GM06990 (cell line): ENCODE measurements around the gene HCK.

Experiments used
- DNase-seq: peaks from one replicate; pipeline ENCODE4 v3.0.0-alpha.2; 2011; ENCODE audit not compliant: insufficient read length; ENCODE audit errors: extremely low read depth
- H3K27me3 ChIP-seq: replicated peaks from 2 replicates; pipeline ENCODE4 v1.6.0; 2011; ENCODE audit warnings: low read length; ENCODE audit not compliant: control insufficient read depth, insufficient read depth
- H3K36me3 ChIP-seq: 2 replicates; pipeline ENCODE4 v1.5.1; 2011; ENCODE audit warnings: low read length; ENCODE audit not compliant: control insufficient read depth, insufficient read depth
- H3K4me3 ChIP-seq: replicated peaks from 2 replicates; pipeline ENCODE4 v1.5.1; 2011; ENCODE audit warnings: low read depth, mild to moderate bottlenecking, control low read depth, low read length
- TF ChIP-seq, protein P1 (sequence below): IDR thresholded peaks from 2 replicates; pipeline ENCODE4 v1.5.1; 2011; ENCODE audit warnings: low read length, control low read depth, mild to moderate bottlenecking, inconsistent platforms; ENCODE audit not compliant: insufficient read depth, poor library complexity, severe bottlenecking

The HCK gene

DNA sequence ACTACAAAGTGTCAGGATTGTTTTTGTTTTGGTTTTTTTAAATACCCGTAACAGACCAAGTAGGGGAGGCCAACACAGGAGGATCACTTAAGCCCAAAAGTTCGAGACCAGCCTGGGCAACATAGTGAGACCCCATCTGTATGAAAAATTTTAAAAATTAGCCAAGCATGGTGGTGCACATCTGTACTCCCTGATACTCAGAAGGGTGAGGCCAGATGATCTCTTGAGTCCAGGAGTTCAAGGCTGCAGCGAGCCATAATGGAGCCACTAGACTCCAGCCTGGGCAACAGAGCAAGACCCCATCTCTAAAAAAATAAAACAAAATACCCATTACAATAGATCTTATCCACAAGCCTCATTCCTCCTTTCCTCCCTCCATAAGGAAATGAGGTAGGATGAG, 28.7 kb downstream of the HCK start:
- TF ChIP-seq, protein P1, sequence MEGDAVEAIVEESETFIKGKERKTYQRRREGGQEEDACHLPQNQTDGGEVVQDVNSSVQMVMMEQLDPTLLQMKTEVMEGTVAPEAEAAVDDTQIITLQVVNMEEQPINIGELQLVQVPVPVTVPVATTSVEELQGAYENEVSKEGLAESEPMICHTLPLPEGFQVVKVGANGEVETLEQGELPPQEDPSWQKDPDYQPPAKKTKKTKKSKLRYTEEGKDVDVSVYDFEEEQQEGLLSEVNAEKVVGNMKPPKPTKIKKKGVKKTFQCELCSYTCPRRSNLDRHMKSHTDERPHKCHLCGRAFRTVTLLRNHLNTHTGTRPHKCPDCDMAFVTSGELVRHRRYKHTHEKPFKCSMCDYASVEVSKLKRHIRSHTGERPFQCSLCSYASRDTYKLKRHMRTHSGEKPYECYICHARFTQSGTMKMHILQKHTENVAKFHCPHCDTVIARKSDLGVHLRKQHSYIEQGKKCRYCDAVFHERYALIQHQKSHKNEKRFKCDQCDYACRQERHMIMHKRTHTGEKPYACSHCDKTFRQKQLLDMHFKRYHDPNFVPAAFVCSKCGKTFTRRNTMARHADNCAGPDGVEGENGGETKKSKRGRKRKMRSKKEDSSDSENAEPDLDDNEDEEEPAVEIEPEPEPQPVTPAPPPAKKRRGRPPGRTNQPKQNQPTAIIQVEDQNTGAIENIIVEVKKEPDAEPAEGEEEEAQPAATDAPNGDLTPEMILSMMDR, result no peak
- DNase-seq, result no peak
- Histone ChIP-seq H3K4me3 (no peak overlapping the region), H3K27me3 (no peaks in the 10 kb centered on the region), H3K36me3 (no peaks in the 10 kb centered on the region)

DNA sequence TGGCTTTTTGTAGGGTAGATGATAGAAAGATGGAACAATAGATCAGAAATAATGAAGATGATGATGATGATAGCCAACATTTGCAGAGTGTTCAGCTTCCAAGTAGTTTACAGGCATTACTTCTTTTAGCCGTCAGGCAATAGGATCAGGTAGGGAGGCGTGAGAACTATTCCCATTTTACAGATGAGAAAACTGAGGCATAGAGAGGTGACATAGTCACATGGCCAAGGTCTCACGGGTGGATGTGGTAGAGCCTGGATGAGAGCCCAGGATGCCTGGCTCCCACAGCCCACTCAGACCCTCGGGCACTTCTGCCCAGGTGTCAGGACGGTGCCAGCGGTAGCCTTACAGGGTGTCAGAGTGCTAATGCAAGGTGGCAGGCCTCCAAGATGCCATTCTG, 31.4 kb downstream of the HCK start:
- H3K36me3 ChIP-seq, result no peaks in the 10 kb centered on the region
- TF ChIP-seq, protein P1, result no peak

DNA sequence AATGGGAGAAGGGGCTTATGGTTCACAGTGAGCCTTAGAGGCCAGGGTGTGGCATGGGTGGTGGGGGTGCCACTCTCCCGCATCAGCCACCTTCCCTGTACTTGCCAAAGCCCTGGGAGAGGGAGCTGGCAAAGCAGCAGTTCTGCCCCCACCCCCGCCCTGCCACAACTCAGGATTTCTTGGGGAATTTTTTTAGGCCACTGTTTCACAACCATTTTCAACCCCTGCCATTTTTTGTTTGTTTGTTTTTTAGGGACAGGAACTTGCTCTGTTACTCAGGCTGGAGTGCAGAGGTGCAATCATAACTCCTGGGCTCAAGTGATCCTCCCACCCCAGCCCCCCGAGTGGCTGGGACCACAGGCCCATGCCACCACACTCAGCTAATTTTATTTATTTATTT, 35.0 kb downstream of the HCK start:
- no peaks in the 10 kb centered on the region for H3K36me3 ChIP-seq
- TF ChIP-seq, protein P1, result no peak
- DNase-seq, result no peak
- no peaks in the 10 kb centered on the region for H3K27me3 ChIP-seq
- no peak overlapping the region for H3K4me3 ChIP-seq

More for the DNA sequence above, 31.4 kb downstream of the HCK start:
- DNase-seq, result no peak
- Histone ChIP-seq H3K27me3 (no peaks in the 10 kb centered on the region), H3K4me3 (no peak overlapping the region)

DNA sequence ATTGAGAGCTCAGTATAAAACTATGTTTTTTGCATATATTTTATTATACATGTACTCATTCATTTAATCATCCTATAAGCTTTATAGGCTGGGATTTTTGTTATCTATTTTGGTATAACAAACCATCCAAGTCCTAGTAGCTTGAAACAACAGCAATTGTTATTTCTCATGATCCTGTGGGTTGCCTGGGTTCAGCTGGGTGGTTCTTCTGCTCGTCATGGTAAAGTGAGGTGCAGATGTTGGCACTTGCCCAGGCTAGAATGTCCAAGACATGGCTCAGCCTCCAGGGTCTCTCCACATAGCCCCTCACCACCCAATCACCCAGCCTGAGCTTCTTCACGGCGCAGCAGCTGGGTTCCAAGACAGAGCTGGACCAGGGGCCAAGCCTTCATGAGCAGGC, 36.7 kb downstream of the HCK start:
- Histone ChIP-seq H3K4me3 (no peak overlapping the region), H3K36me3 (no peaks in the 10 kb centered on the region), H3K27me3 (no peaks in the 10 kb centered on the region)
- TF ChIP-seq, protein P1, result no peak
- no peak for DNase-seq

DNA sequence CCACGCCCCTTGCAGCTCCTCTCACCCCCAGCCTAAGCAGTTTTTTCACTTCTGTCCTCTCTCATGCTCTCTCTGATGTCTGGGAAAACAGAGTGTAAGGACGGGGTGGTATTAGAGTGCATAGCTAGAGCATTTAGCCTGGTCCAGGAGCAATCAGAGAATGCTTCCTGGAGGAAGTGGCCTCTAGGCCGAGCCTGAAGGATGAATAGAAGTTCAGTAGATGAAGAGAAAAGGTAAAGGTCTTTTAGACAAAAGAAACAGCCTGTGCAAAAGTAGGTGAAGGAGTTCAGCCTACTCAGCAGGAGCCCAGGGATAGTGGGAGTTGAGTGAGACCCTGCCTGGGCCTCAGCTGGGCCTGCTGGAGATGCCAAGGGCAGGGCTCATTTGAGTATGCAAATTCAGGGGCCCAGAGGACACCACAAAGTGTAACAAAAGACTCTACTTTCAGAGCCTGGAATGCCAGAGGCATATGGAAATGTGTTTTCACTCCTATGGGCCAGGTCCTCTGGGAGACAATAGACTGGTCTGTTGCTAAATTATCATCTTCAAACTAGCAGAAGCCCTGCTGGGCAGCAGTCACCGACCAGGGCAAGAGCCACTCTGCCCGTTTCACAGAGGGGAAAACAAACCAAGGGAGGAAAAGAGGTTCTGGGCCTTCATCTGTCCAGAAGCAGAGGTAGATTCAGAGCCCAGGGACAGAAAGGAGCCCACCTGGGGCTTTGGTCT, 37.8 kb downstream of the HCK start:
- Histone ChIP-seq H3K4me3 (no peak overlapping the region), H3K36me3 (no peaks in the 10 kb centered on the region), H3K27me3 (no peaks in the 10 kb centered on the region)
- TF ChIP-seq, protein P1, result no peak
- no peak for DNase-seq
